PC-9 (cell line): ENCODE measurements around the gene DNMBP.

Experiments used
- EZH2 ChIP-seq: fragments of 200-600 bp; sonication (generic); IDR thresholded peaks from 2 replicates; pipeline ENCODE4 v1.8.0; 2017; ENCODE audit warnings: antibody characterized with exemption, low read depth
- TF ChIP-seq, protein P1 (sequence below): fragments of 200-600 bp; sonication (generic); conservative IDR thresholded peaks from 2 replicates; pipeline ENCODE4 v1.6.1; 2017; ENCODE audit warnings: mixed run types, antibody characterized with exemption, mild to moderate bottlenecking, moderate library complexity

DNA sequence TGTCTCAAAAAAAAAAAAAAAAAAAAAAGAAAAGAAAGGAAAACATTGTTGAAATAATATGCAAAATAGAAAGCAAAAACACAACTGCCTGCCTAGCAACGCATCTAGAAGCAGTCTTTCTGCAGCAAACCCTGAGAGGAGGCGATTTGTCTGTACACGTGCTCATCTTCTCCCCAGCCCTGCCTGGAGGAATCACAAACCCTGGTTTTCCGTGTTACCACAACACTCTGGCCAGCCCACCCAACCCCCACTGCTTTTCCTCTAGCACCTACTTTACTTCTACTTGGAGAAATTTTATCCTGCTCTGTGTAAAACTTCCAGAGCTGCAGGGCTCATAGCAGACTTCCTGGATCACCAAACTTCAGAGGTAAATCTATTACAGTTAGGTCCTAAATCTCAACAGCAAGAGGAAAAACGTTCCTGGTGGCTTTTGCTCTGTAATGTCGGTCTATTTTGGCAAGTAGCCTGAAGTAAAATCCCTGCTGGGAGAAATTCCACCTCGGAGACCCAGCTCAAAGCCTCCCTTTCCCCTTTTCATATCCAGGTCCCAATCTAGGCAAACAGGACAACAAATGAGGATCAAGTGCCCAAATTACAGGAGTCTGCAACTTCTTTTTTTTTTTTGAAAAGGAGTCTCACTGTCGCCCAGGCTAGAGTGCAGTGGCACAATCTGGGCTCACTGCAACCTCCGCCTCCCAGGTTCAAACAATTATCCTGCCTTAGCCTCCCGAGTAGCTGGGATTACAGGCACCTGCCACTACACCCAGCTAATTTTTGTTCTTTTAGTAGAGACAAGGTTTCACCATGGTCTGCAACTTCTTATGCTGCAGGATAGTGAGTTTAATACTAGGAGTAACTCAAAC lies 91.6 kb downstream of the DNMBP start:
- TF ChIP-seq, protein P1, sequence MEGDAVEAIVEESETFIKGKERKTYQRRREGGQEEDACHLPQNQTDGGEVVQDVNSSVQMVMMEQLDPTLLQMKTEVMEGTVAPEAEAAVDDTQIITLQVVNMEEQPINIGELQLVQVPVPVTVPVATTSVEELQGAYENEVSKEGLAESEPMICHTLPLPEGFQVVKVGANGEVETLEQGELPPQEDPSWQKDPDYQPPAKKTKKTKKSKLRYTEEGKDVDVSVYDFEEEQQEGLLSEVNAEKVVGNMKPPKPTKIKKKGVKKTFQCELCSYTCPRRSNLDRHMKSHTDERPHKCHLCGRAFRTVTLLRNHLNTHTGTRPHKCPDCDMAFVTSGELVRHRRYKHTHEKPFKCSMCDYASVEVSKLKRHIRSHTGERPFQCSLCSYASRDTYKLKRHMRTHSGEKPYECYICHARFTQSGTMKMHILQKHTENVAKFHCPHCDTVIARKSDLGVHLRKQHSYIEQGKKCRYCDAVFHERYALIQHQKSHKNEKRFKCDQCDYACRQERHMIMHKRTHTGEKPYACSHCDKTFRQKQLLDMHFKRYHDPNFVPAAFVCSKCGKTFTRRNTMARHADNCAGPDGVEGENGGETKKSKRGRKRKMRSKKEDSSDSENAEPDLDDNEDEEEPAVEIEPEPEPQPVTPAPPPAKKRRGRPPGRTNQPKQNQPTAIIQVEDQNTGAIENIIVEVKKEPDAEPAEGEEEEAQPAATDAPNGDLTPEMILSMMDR = no peak
- no peak for TF ChIP-seq EZH2
